ENCODE measurements around the gene TAOK3. TPM values are rescaled to one million over a fixed set of nuclear protein-coding genes. Genes with fewer than 3 reads are reported as not detected.

The TAOK3 gene
- total and polyA plus RNA-seq, 9 of the 15 experiments (the other 6 are each of a cell fraction or from before 2014, with no cell fraction given) = 24.3 to 83.5 (median 47.1) TPM

GRCh38 chr12:118219106-118219505 lies 153.6 kb downstream of the TAOK3 start:
- Histone ChIP-seq H4K20me1 (replicated peaks; ENCODE audit: control insufficient read depth, insufficient read depth, low read length) (no peaks in the 10 kb centered on the region), H3K79me2 (ENCODE audit: control insufficient read depth, insufficient read depth, low read length) (no peaks in the 10 kb centered on the region), H3K4me3 (no peak overlapping the region), H3K27ac (ENCODE audit: extremely low read depth, low read depth, low read length) (no peak overlapping the region), H3K36me3 (ENCODE audit: control insufficient read depth, insufficient read depth, low read length) (peaks cover 14% of the 10 kb centered on the region; the same call in 1 of the 3 replicates), H2AFZ (ENCODE audit: low read depth, low read length) (no peak overlapping the region), H3K4me2 (ENCODE audit: insufficient read depth, low read length) (no peak overlapping the region), H3K9ac (ENCODE audit: insufficient read depth in 1 of 2, low read depth in 2 of 2, low read length in 2 of 2) (no peak overlapping the region), H3K4me1 (replicated peaks in 1 of 2; ENCODE audit: control insufficient read depth in 2 of 2, insufficient read depth in 2 of 2, low read length in 2 of 2) (no peaks in the 10 kb centered on the region), H3K27me3 (ENCODE audit: control insufficient read depth in 2 of 2, insufficient read depth in 2 of 2, low read length in 2 of 2) (no peaks in the 10 kb centered on the region), H3K9me1 (ENCODE audit: control insufficient read depth, insufficient read depth, low read length) (no peaks in the 10 kb centered on the region), H3K9me3 (replicated peaks; ENCODE audit: control insufficient read depth, insufficient read depth, low read depth, low read length) (no peaks in the 10 kb centered on the region)
- ChIA-PET POLR2A (interaction anchor here (0.7 kb wide), 1 partner anchor 52 kb away, joined by 3 read pairs; no protein-coding TSS in a partner anchor), CTCF (ENCODE audit: low intra/inter-chr PET ratio) (no interaction called here)
- WGBS (ENCODE audit: insufficient coverage, low coverage, missing lambda C conversion rate) = 91% methylated on average over 5 of the region's 5 CpGs
- BruUV-seq (replicated peaks) = no TSS peak
- ATAC-seq (no peak), FAIRE-seq (no peak), DNase-seq (ENCODE audit: extremely low read depth in 1 of 4, low spot score in 3 of 4) (no peak)
- TF ChIP-seq CLOCK (CRISPR knock-in tag; IDR thresholded peaks at IDR 0.05; ENCODE audit: borderline replicate concordance) (no peak), SMAD4 (CRISPR knock-in tag; conservative IDR thresholded peaks at IDR 0.05) (no peak), BHLHE40 (IDR thresholded peaks at IDR 0.05; ENCODE audit: low read length) (no peak), PHF21A (IDR thresholded peaks at IDR 0.05; ENCODE audit: borderline replicate concordance, low read depth) (no peak), ZNF121 (CRISPR knock-in tag; conservative IDR thresholded peaks at IDR 0.05) (peak; percentile 41; the same call in 1 of the 2 replicates), TSHZ1 (CRISPR knock-in tag; IDR thresholded peaks at IDR 0.05) (no peak)
- in situ Hi-C loops (cut with MboI) (no loop called here), intact Hi-C loops (cut with micrococcal nuclease) (no loop called here)

All from K562 (cell line).